ENCODE results near the gene GALNT17.
"Not testable (repeated sequence)": the region's sequence is repeated elsewhere in the genome, so short reads cannot be mapped to it uniquely, and the experiment has no call there.

GALNT17 gene

GRCh38 chr7:71165708-71166107 is 33.8 kb downstream of the GALNT17 start:
- no peak for DNase-seq (ENCODE audit: low read depth in 2 of 2, low spot score in 1 of 2)

- DNase-seq (ENCODE audit: low read depth in 2 of 2, low spot score in 1 of 2), result no peak
Measured at GRCh38 chr7:71171476-71171875, 39.5 kb downstream of the GALNT17 start.

- no peak for DNase-seq (ENCODE audit: low read depth in 2 of 2, low spot score in 1 of 2)
Measured at GRCh38 chr7:71173955-71174354, 42.0 kb downstream of the GALNT17 start.

GRCh38 chr7:71182438-71182935 is 50.5 kb downstream of the GALNT17 start:
- DNase-seq (ENCODE audit: low read depth in 2 of 2, low spot score in 1 of 2), result no peak

- DNase-seq (ENCODE audit: low read depth in 2 of 2, low spot score in 1 of 2), result no peak
Measured at GRCh38 chr7:71184136-71184535, 52.2 kb downstream of the GALNT17 start.

GRCh38 chr7:71184609-71185008 is 52.7 kb downstream of the GALNT17 start:
- no peak for DNase-seq (ENCODE audit: low read depth in 2 of 2, low spot score in 1 of 2)

GRCh38 chr7:71186535-71187057 is 54.7 kb downstream of the GALNT17 start:
- no peak for DNase-seq (ENCODE audit: low read depth in 2 of 2, low spot score in 1 of 2)

GRCh38 chr7:71191771-71192170 is 59.8 kb downstream of the GALNT17 start:
- no peak for DNase-seq (ENCODE audit: low read depth in 2 of 2, low spot score in 1 of 2)

GRCh38 chr7:71193099-71193810 is 61.3 kb downstream of the GALNT17 start:
- DNase-seq (ENCODE audit: low read depth in 2 of 2, low spot score in 1 of 2), result no peak

GRCh38 chr7:71198391-71198790 is 66.4 kb downstream of the GALNT17 start:
- no peak for DNase-seq (ENCODE audit: low read depth in 2 of 2, low spot score in 1 of 2)

GRCh38 chr7:71198887-71199286 is 66.9 kb downstream of the GALNT17 start:
- DNase-seq (ENCODE audit: low read depth in 2 of 2, low spot score in 1 of 2), result no peak

- no peak for DNase-seq (ENCODE audit: low read depth in 2 of 2, low spot score in 1 of 2)
Measured at GRCh38 chr7:71206184-71206583, 74.2 kb downstream of the GALNT17 start.

- DNase-seq (ENCODE audit: low read depth in 2 of 2, low spot score in 1 of 2), result no peak
Measured at GRCh38 chr7:71208881-71209280, 76.9 kb downstream of the GALNT17 start.

- DNase-seq (ENCODE audit: low read depth in 2 of 2, low spot score in 1 of 2), result not testable (repeated sequence)
Measured at GRCh38 chr7:71209484-71209883, 77.5 kb downstream of the GALNT17 start.

- no peak for DNase-seq (ENCODE audit: low read depth in 2 of 2, low spot score in 1 of 2)
Measured at GRCh38 chr7:71210220-71210619, 78.3 kb downstream of the GALNT17 start.

- not testable (repeated sequence) for DNase-seq (ENCODE audit: low read depth in 2 of 2, low spot score in 1 of 2)
Measured at GRCh38 chr7:71212433-71212832, 80.5 kb downstream of the GALNT17 start.

- DNase-seq (ENCODE audit: low read depth in 2 of 2, low spot score in 1 of 2), result no peak
Measured at GRCh38 chr7:71216211-71216610, 84.3 kb downstream of the GALNT17 start.

GRCh38 chr7:71220210-71220695 is 88.3 kb downstream of the GALNT17 start:
- DNase-seq (ENCODE audit: low read depth in 2 of 2, low spot score in 1 of 2), result no peak

- DNase-seq (ENCODE audit: low read depth in 2 of 2, low spot score in 1 of 2), result no peak
Measured at GRCh38 chr7:71221049-71221448, 89.1 kb downstream of the GALNT17 start.

- no peak for DNase-seq (ENCODE audit: low read depth in 2 of 2, low spot score in 1 of 2)
Measured at GRCh38 chr7:71221549-71221948, 89.6 kb downstream of the GALNT17 start.

- no peak for DNase-seq (ENCODE audit: low read depth in 2 of 2, low spot score in 1 of 2)
Measured at GRCh38 chr7:71227126-71227525, 95.2 kb downstream of the GALNT17 start.

- DNase-seq (ENCODE audit: low read depth in 2 of 2, low spot score in 1 of 2), result no peak
Measured at GRCh38 chr7:71229148-71229547, 97.2 kb downstream of the GALNT17 start.

GRCh38 chr7:71229699-71230098 is 97.8 kb downstream of the GALNT17 start:
- DNase-seq (ENCODE audit: low read depth in 2 of 2, low spot score in 1 of 2), result no peak
